A673 (cell line): ENCODE results near the gene BIRC7.

ENCODE experiments used
- EZH2 ChIP-seq: fragments of 200-600 bp; sonication (generic); IDR thresholded peaks from 2 replicates; pipeline ENCODE4 v1.6.1; 2017; ENCODE audit warnings: borderline replicate concordance, low read depth, mild to moderate bottlenecking, mixed read lengths, antibody characterized with exemption, low read length; ENCODE audit not compliant: poor library complexity, severe bottlenecking
- TF ChIP-seq, protein P1 (sequence below): fragments of 300-800, 200-600 bp; sonication (generic); conservative IDR thresholded peaks from 2 replicates; pipeline ENCODE4 v1.5.1; 2017; ENCODE audit warnings: low read depth, mild to moderate bottlenecking, antibody characterized with exemption, low read length, moderate library complexity, mixed read lengths

DNA sequence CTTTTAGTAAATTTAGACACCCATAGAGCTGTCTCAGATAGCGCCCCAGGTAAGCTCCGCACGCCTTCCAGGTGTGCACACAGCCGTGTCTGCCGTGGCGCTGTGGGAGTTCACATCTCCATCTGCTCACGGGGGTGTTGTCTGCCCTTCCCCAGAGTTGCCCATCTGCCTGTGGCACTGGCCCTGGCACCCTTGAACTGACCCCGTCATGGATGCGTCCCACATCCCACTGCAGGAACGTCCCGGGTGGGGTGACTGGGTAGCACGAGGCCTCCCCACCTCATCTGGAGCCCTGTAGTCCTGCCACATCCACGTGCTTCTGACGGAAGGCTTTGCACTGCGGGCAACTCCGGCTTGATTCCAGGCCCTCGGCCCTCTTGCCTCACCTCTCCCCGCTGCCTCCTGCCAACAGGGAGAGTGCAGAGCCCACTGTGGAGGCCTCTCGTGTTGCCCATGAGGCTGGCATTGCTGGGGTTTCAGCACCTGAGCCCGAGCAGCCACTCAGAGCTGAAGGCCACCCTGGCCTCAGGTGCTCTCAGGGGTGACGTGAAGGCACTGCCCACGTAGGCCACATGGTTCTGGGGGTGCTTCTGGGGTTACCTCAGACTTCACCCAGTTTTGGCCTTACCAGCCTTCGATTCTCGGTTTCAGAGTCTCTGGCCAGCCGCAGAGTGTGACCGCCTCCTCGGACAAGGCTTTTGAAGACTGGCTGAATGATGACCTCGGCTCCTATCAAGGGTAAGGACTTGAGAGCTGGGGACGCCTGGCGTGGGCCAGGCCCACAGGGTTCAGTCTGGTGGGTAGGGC is 42.0 kb downstream of the BIRC7 start:
- TF ChIP-seq, protein P1, sequence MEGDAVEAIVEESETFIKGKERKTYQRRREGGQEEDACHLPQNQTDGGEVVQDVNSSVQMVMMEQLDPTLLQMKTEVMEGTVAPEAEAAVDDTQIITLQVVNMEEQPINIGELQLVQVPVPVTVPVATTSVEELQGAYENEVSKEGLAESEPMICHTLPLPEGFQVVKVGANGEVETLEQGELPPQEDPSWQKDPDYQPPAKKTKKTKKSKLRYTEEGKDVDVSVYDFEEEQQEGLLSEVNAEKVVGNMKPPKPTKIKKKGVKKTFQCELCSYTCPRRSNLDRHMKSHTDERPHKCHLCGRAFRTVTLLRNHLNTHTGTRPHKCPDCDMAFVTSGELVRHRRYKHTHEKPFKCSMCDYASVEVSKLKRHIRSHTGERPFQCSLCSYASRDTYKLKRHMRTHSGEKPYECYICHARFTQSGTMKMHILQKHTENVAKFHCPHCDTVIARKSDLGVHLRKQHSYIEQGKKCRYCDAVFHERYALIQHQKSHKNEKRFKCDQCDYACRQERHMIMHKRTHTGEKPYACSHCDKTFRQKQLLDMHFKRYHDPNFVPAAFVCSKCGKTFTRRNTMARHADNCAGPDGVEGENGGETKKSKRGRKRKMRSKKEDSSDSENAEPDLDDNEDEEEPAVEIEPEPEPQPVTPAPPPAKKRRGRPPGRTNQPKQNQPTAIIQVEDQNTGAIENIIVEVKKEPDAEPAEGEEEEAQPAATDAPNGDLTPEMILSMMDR: no peak
- no peak for TF ChIP-seq EZH2
